ENCODE measurements around the gene KDM2A.
A peak's percentile ranks its signal among the peaks of the same experiment; 100 is the strongest.

The KDM2A gene

GRCh38 chr11:67118801-67119584 lies at the start of gene KDM2A:
Gene KDM2A, plus strand, starts transcription at chr11:67119263. Its CDS starts 2,054 bp downstream, at chr11:67121317.
- peak; percentile 98 for DNase-seq

- DNase-seq, result peak; percentile 50
Observed at GRCh38 chr11:67071420-67072284, 47.4 kb upstream of the KDM2A start.

GRCh38 chr11:67072295-67072694 lies 46.8 kb upstream of the KDM2A start:
- no peak for DNase-seq

GRCh38 chr11:67073908-67074307 lies 45.2 kb upstream of the KDM2A start:
- no peak for DNase-seq

GRCh38 chr11:67076202-67076601 lies 42.9 kb upstream of the KDM2A start:
- DNase-seq, result no peak

GRCh38 chr11:67079065-67079705 lies 39.9 kb upstream of the KDM2A start:
- DNase-seq, result no peak

- no peak for DNase-seq
Observed at GRCh38 chr11:67082071-67082791, 36.8 kb upstream of the KDM2A start.

- no peak for DNase-seq
Observed at GRCh38 chr11:67083786-67084366, 35.2 kb upstream of the KDM2A start.

- DNase-seq, result no peak
Observed at GRCh38 chr11:67085617-67086016, 33.4 kb upstream of the KDM2A start.

- no peak for DNase-seq
Observed at GRCh38 chr11:67090717-67091116, 28.3 kb upstream of the KDM2A start.

- DNase-seq, result no peak
Observed at GRCh38 chr11:67095214-67095507, 23.9 kb upstream of the KDM2A start.

GRCh38 chr11:67098799-67099429 lies 20.1 kb upstream of the KDM2A start:
- no peak for DNase-seq

GRCh38 chr11:67099831-67100324 lies 19.2 kb upstream of the KDM2A start:
- DNase-seq, result no peak

GRCh38 chr11:67102664-67103063 lies 16.4 kb upstream of the KDM2A start:
- DNase-seq, result no peak

- DNase-seq, result no peak
Observed at GRCh38 chr11:67105964-67106363, 13.1 kb upstream of the KDM2A start.

GRCh38 chr11:67111261-67111660 lies 7.8 kb upstream of the KDM2A start:
- DNase-seq, result peak; percentile 39

- DNase-seq, result no peak
Observed at GRCh38 chr11:67113231-67113721, 5.8 kb upstream of the KDM2A start.

- no peak for DNase-seq
Observed at GRCh38 chr11:67114275-67114896, 4.7 kb upstream of the KDM2A start.

- DNase-seq, result no peak
Observed at GRCh38 chr11:67116758-67117105, 2.3 kb upstream of the KDM2A start.

- no peak for DNase-seq
Observed at GRCh38 chr11:67117176-67117575, 1.9 kb upstream of the KDM2A start.

- DNase-seq, result no peak
Observed at GRCh38 chr11:67117672-67118180, 1.3 kb upstream of the KDM2A start.

All from fibroblast of upper back skin (primary cell).